ENCODE data around the gene MYO18A. TPM values are rescaled to one million over a fixed set of nuclear protein-coding genes. Genes with fewer than 3 reads are reported as not detected.

Gene MYO18A
- total RNA-seq, 4 donors from 2014 or later: 104 to 359 (median 188) TPM

DNA sequence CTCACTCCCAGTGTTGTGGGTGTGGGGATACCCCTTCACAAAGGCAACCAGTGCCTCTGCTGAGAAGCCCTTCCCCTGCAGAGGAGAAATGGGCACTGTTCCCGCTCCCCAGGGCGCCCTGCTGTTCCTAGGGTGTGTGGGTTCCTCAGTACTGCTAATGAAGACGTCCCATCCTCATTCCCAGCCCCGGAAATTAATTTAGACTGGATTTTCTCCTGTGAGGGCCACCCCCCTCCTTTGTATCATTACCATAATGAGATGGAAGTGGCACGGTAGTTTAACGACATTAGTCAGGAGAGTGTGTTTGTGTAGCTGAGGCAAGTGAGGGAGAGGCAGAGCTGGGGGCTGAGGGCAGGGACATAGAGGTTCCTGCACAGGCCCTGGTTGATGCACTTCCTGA is 84.1 kb downstream of the MYO18A start:
- no peaks in the 10 kb centered on the region for H3K4me1 ChIP-seq
- H3K4me3 ChIP-seq: no peak overlapping the region
- peaks cover 0 to 99% (median 0%) of the 10 kb centered on the region in 3 donors for H3K36me3 ChIP-seq
- H3K27me3 ChIP-seq: no peaks in the 10 kb centered on the region
- TF ChIP-seq POLR2A (IDR thresholded peaks at IDR 0.05) (no peak), CTCF (IDR thresholded peaks at IDR 0.05) (no peak)
- H3K27ac ChIP-seq: no peak overlapping the region
- DNase-seq: no peak
- H3K9me3 ChIP-seq: no peaks in the 10 kb centered on the region

- TF ChIP-seq POLR2A (IDR thresholded peaks at IDR 0.05): no peak
- no peak for TF ChIP-seq CTCF (IDR thresholded peaks at IDR 0.05)
- DNase-seq: no peak
- Histone ChIP-seq H3K4me1 (no peaks in the 10 kb centered on the region), H3K4me3 (no peak overlapping the region), H3K27ac (no peak overlapping the region), H3K36me3 (peaks cover 0 to 99% (median 0%) of the 10 kb centered on the region in 3 donors), H3K27me3 (no peaks in the 10 kb centered on the region), H3K9me3 (no peaks in the 10 kb centered on the region)
Measured at GRCh38 chr17:29095439-29095838, 84.8 kb downstream of the MYO18A start.

DNA sequence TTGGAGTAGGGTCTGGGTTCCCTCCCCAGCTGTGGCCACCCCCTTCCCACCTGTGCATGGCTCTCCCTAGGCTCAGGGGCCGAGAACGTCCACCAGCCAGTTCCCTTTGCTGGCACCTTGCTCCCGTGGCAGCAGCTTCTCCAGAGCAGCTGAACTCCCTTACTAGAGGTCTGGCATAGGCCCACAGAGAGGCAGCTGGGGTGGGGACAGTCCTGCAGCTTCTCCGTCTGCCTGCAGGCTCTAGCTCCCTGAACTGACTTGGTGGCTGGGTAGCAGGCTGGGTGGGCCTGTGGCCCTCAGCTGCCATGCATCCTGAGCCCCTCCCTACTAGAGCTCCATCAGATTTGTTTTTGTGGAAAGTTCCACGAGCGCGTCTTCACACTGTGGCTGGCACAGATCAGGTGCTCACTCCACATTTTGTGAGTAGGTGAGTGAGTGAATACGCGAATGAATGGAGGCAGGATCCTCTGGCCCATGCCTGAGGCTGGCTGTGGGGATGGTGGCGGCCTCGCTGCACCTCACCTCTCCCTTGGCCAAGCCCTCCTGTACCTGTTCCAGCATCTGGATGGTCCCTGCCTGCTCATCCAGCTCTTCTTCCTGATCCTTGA is 86.0 kb downstream of the MYO18A start:
- no peak for TF ChIP-seq CTCF (IDR thresholded peaks at IDR 0.05)
- TF ChIP-seq POLR2A (IDR thresholded peaks at IDR 0.05): no peak
- Histone ChIP-seq H3K27ac (no peak overlapping the region), H3K27me3 (no peaks in the 10 kb centered on the region), H3K4me1 (no peaks in the 10 kb centered on the region), H3K9me3 (no peaks in the 10 kb centered on the region), H3K4me3 (no peak overlapping the region), H3K36me3 (peaks cover 0 to 99% (median 0%) of the 10 kb centered on the region in 3 donors)
- no peak for DNase-seq

GRCh38 chr17:29093090-29093871 is 86.9 kb downstream of the MYO18A start:
- Histone ChIP-seq H3K9me3 (no peaks in the 10 kb centered on the region), H3K27ac (no peak overlapping the region), H3K36me3 (peaks cover 0 to 99% (median 0%) of the 10 kb centered on the region in 3 donors), H3K27me3 (no peaks in the 10 kb centered on the region), H3K4me1 (no peaks in the 10 kb centered on the region), H3K4me3 (no peak overlapping the region)
- DNase-seq: no peak
- TF ChIP-seq POLR2A (IDR thresholded peaks at IDR 0.05) (no peak), CTCF (IDR thresholded peaks at IDR 0.05) (no peak)

GRCh38 chr17:29091606-29092289 is 88.5 kb downstream of the MYO18A start:
- H3K36me3 ChIP-seq: peaks cover 0 to 99% (median 0%) of the 10 kb centered on the region in 3 donors
- H3K4me1 ChIP-seq: no peaks in the 10 kb centered on the region
- H3K9me3 ChIP-seq: no peaks in the 10 kb centered on the region
- DNase-seq: no peak
- no peak overlapping the region for H3K27ac ChIP-seq
- H3K27me3 ChIP-seq: no peaks in the 10 kb centered on the region
- no peak overlapping the region for H3K4me3 ChIP-seq
- no peak for TF ChIP-seq CTCF (IDR thresholded peaks at IDR 0.05)
- no peak for TF ChIP-seq POLR2A (IDR thresholded peaks at IDR 0.05)
